IPS-NIHi7 (cell line): ENCODE data around the gene RASAL1.
A peak's percentile ranks its signal among the peaks of the same experiment; 100 is the strongest.

Source experiments
- DNase-seq: peaks from one replicate; pipeline ENCODE4 v3.0.0; 2012; ENCODE audit warnings: mixed read lengths; ENCODE audit errors: extremely low spot score

The RASAL1 gene

GRCh38 chr12:113072136-113072535 lies 63.4 kb downstream of the RASAL1 start:
- DNase-seq = no peak

- DNase-seq = no peak
Observed at GRCh38 chr12:113071135-113072112, 64.1 kb downstream of the RASAL1 start.

GRCh38 chr12:113070117-113070906 lies 65.2 kb downstream of the RASAL1 start:
- DNase-seq = no peak

GRCh38 chr12:113069751-113070116 lies 65.8 kb downstream of the RASAL1 start:
- no peak for DNase-seq

GRCh38 chr12:113069149-113069548 lies 66.4 kb downstream of the RASAL1 start:
- DNase-seq = no peak

- DNase-seq = no peak
Observed at GRCh38 chr12:113067987-113068935, 67.3 kb downstream of the RASAL1 start.

GRCh38 chr12:113066813-113067400 lies 68.7 kb downstream of the RASAL1 start:
- no peak for DNase-seq

- peak; percentile 91 for DNase-seq
Observed at GRCh38 chr12:113065126-113066007, 70.2 kb downstream of the RASAL1 start.

GRCh38 chr12:113064395-113065125 lies 71.0 kb downstream of the RASAL1 start:
- DNase-seq = no peak

GRCh38 chr12:113063396-113064350 lies 71.9 kb downstream of the RASAL1 start:
- no peak for DNase-seq

- DNase-seq = no peak
Observed at GRCh38 chr12:113062502-113063395, 72.8 kb downstream of the RASAL1 start.

GRCh38 chr12:113061061-113061694 lies 74.4 kb downstream of the RASAL1 start:
- DNase-seq = no peak

- no peak for DNase-seq
Observed at GRCh38 chr12:113060336-113060960, 75.1 kb downstream of the RASAL1 start.

- DNase-seq = no peak
Observed at GRCh38 chr12:113059071-113059595, 76.4 kb downstream of the RASAL1 start.

- DNase-seq = no peak
Observed at GRCh38 chr12:113058553-113058952, 77.0 kb downstream of the RASAL1 start.
